IPS DF 4.7 (cell line): ENCODE measurements around the gene CSRP3.

Experiments used
- DNase-seq: peaks from one replicate; pipeline ENCODE4 v3.0.0-alpha.2; 2013; ENCODE audit warnings: low spot score; ENCODE audit errors: extremely low read depth

CSRP3 gene

GRCh38 chr11:19201737-19202605 is at the start of gene CSRP3:
CSRP3 (minus strand) TSS chr11:19201983; CDS start chr11:19192448, 9,535 bp downstream.
- no peak for DNase-seq

GRCh38 chr11:19251577-19251976 is 49.8 kb upstream of the CSRP3 start:
- no peak for DNase-seq

GRCh38 chr11:19246816-19247215 is 45.0 kb upstream of the CSRP3 start:
- DNase-seq: no peak

- no peak for DNase-seq
Measured at GRCh38 chr11:19245351-19245750, 43.6 kb upstream of the CSRP3 start.

- DNase-seq: no peak
Measured at GRCh38 chr11:19244621-19245020, 42.8 kb upstream of the CSRP3 start.

GRCh38 chr11:19244084-19244483 is 42.3 kb upstream of the CSRP3 start:
- no peak for DNase-seq

- DNase-seq: no peak
Measured at GRCh38 chr11:19243613-19244012, 41.8 kb upstream of the CSRP3 start.

GRCh38 chr11:19243143-19243542 is 41.4 kb upstream of the CSRP3 start:
- no peak for DNase-seq

- DNase-seq: no peak
Measured at GRCh38 chr11:19242179-19242932, 40.6 kb upstream of the CSRP3 start.

- no peak for DNase-seq
Measured at GRCh38 chr11:19241260-19242178, 39.7 kb upstream of the CSRP3 start.

GRCh38 chr11:19240420-19241259 is 38.9 kb upstream of the CSRP3 start, which contains the start of gene E2F8:
E2F8 (minus strand) TSS chr11:19240945; CDS start chr11:19240121, 824 bp downstream.
- DNase-seq: peak; percentile 74

GRCh38 chr11:19239039-19239438 is 37.3 kb upstream of the CSRP3 start:
- no peak for DNase-seq

- no peak for DNase-seq
Measured at GRCh38 chr11:19237813-19238212, 36.0 kb upstream of the CSRP3 start.

GRCh38 chr11:19237381-19237780 is 35.6 kb upstream of the CSRP3 start:
- DNase-seq: no peak

GRCh38 chr11:19234231-19234817 is 32.5 kb upstream of the CSRP3 start:
- DNase-seq: no peak

- no peak for DNase-seq
Measured at GRCh38 chr11:19232910-19233503, 31.2 kb upstream of the CSRP3 start.

GRCh38 chr11:19229671-19230070 is 27.9 kb upstream of the CSRP3 start:
- DNase-seq: no peak

- DNase-seq: no peak
Measured at GRCh38 chr11:19228968-19229367, 27.2 kb upstream of the CSRP3 start.

GRCh38 chr11:19226378-19227195 is 24.8 kb upstream of the CSRP3 start:
- no peak for DNase-seq
